Activated CD4-positive, alpha-beta T cell treated with anti-CD3 and anti-CD28 coated beads, Interleukin-2, amount 10 ng/mL, durations not matched to agents 24 days and 14 days (primary cell): ENCODE results near the gene IL2RA. TPM values are rescaled to one million over a fixed set of nuclear protein-coding genes. Genes with fewer than 3 reads are reported as not detected.
"Not testable (repeated sequence)": the region's sequence is repeated elsewhere in the genome, so short reads cannot be mapped to it uniquely, and the experiment has no call there.

Source experiments
- DNase-seq: peaks from one replicate; pipeline ENCODE4 v3.0.0; 2022
- H3K27ac Mint-ChIP-seq: one replicate; pipeline ENCODE4 v1.8.0; 2022; ENCODE audit warnings: mild to moderate bottlenecking, mixed read lengths
- H3K27me3 Mint-ChIP-seq: one replicate; pipeline ENCODE4 v1.8.0; 2022; ENCODE audit warnings: mixed read lengths
- H3K36me3 Mint-ChIP-seq: one replicate; pipeline ENCODE4 v1.8.0; 2022; ENCODE audit warnings: low read depth, mild to moderate bottlenecking, mixed read lengths
- H3K4me1 Mint-ChIP-seq: one replicate; pipeline ENCODE4 v1.8.0; 2021; ENCODE audit warnings: mixed read lengths
- H3K4me3 Mint-ChIP-seq: one replicate; pipeline ENCODE4 v1.8.0; 2022; ENCODE audit warnings: mild to moderate bottlenecking, moderate library complexity, mixed read lengths
- H3K9me3 Mint-ChIP-seq: one replicate; pipeline ENCODE4 v1.8.0; 2021; ENCODE audit warnings: mixed read lengths
- intact Hi-C: fragments of 100-400 bp; cut with micrococcal nuclease; formaldehyde crosslinking; loops from one replicate; pipeline ENCODE4 v1.15.1; 2023
- total RNA-seq: library from RNA; stranded (reverse); gene quantifications from 2 replicates; pipeline ENCODE4 v1.2.3, GENCODE V29; 2022

The IL2RA gene
- total RNA-seq, 1 donor from 2014 or later, result 989 TPM

- Mint-ChIP-seq H3K27me3 (no peaks in the 10 kb centered on the region), H3K9me3 (no peaks in the 10 kb centered on the region), H3K27ac (peak overlapping the region; percentile 72), H3K4me1 (peaks cover 85% of the 10 kb centered on the region), H3K36me3 (peaks cover 88% of the 10 kb centered on the region), H3K4me3 (peak overlapping the region; percentile 81)
- intact Hi-C loops, result loop anchor here (5.0 kb wide), 1 partner anchor 236 kb away; the partner anchor contains the start of gene GDI2
- peak; percentile 60 for DNase-seq
These were observed 13.7 kb downstream of the IL2RA start for GRCh38 chr10:6048281-6049030.

- peak overlapping the region; percentile 81 for H3K4me3 Mint-ChIP-seq
- H3K36me3 Mint-ChIP-seq, result peaks cover 90% of the 10 kb centered on the region
- peak; percentile 57 for DNase-seq
- no peaks in the 10 kb centered on the region for H3K9me3 Mint-ChIP-seq
- intact Hi-C loops, result loop anchor here (5.0 kb wide), 1 partner anchor 236 kb away; the partner anchor contains the start of gene GDI2
- H3K27ac Mint-ChIP-seq, result peak overlapping the region; percentile 72
- no peaks in the 10 kb centered on the region for H3K27me3 Mint-ChIP-seq
- peaks cover 83% of the 10 kb centered on the region for H3K4me1 Mint-ChIP-seq
These were observed 14.3 kb downstream of the IL2RA start for GRCh38 chr10:6047847-6048246.

- H3K27ac Mint-ChIP-seq, result peak overlapping the region; percentile 95
- no peaks in the 10 kb centered on the region for H3K27me3 Mint-ChIP-seq
- H3K9me3 Mint-ChIP-seq, result no peaks in the 10 kb centered on the region
- H3K4me1 Mint-ChIP-seq, result peaks cover 80% of the 10 kb centered on the region
- peaks cover 90% of the 10 kb centered on the region for H3K36me3 Mint-ChIP-seq
- H3K4me3 Mint-ChIP-seq, result peak overlapping the region; percentile 80
- intact Hi-C loops, result loop anchor here (5.0 kb wide), 1 partner anchor 235 kb away; the partner anchor contains the start of gene GDI2
- DNase-seq, result peak; percentile 61
These were observed 15.2 kb downstream of the IL2RA start for GRCh38 chr10:6046773-6047611.

- Mint-ChIP-seq H3K27ac (peak overlapping the region; percentile 95), H3K27me3 (no peaks in the 10 kb centered on the region), H3K36me3 (peaks cover 93% of the 10 kb centered on the region), H3K4me3 (peak overlapping the region; percentile 80), H3K9me3 (no peaks in the 10 kb centered on the region), H3K4me1 (peaks cover 81% of the 10 kb centered on the region)
- intact Hi-C loops, result loop anchor here (1.0 to 5.0 kb wide), 6 partner anchors 7 to 234 kb away; partner anchors contain the start of gene GDI2
- DNase-seq, result peak; percentile 69
These were observed 16.0 kb downstream of the IL2RA start for GRCh38 chr10:6045878-6046772.

GRCh38 chr10:6045314-6045848 is 16.8 kb downstream of the IL2RA start:
- Mint-ChIP-seq H3K4me1 (peaks cover 76% of the 10 kb centered on the region), H3K9me3 (no peaks in the 10 kb centered on the region), H3K36me3 (peaks cover 90% of the 10 kb centered on the region), H3K4me3 (peak overlapping the region; percentile 80), H3K27ac (peak overlapping the region; percentile 95), H3K27me3 (no peaks in the 10 kb centered on the region)
- intact Hi-C loops, result loop anchor here (1.0 to 5.0 kb wide), 6 partner anchors 8 to 233 kb away; partner anchors contain the start of gene GDI2
- peak; percentile 82 for DNase-seq

- peaks cover 73% of the 10 kb centered on the region for H3K4me1 Mint-ChIP-seq
- H3K27me3 Mint-ChIP-seq, result no peaks in the 10 kb centered on the region
- peak overlapping the region; percentile 95 for H3K27ac Mint-ChIP-seq
- H3K4me3 Mint-ChIP-seq, result peak overlapping the region; percentile 80
- DNase-seq, result peak; percentile 57
- peaks cover 90% of the 10 kb centered on the region for H3K36me3 Mint-ChIP-seq
- no peaks in the 10 kb centered on the region for H3K9me3 Mint-ChIP-seq
- intact Hi-C loops, result loop anchor here (1.0 to 5.0 kb wide), 6 partner anchors 8 to 233 kb away; partner anchors contain the start of gene GDI2
These were observed 17.3 kb downstream of the IL2RA start for GRCh38 chr10:6044751-6045313.

GRCh38 chr10:6044060-6044459 is 18.1 kb downstream of the IL2RA start:
- peak; percentile 56 for DNase-seq
- intact Hi-C loops, result loop anchor here (2.0 kb wide), 2 partner anchors 13 to 15 kb away; no protein-coding TSS in a partner anchor
- H3K36me3 Mint-ChIP-seq, result peaks cover 90% of the 10 kb centered on the region
- H3K27ac Mint-ChIP-seq, result peak overlapping the region; percentile 95
- peaks cover 73% of the 10 kb centered on the region for H3K4me1 Mint-ChIP-seq
- H3K9me3 Mint-ChIP-seq, result peaks cover 8% of the 10 kb centered on the region
- H3K4me3 Mint-ChIP-seq, result peak overlapping the region; percentile 80
- no peaks in the 10 kb centered on the region for H3K27me3 Mint-ChIP-seq

- peaks cover 91% of the 10 kb centered on the region for H3K36me3 Mint-ChIP-seq
- intact Hi-C loops, H3K9me3 Mint-ChIP-seq, H3K27me3 Mint-ChIP-seq: not testable (repeated sequence)
- DNase-seq, result peak; percentile 51
- peak overlapping the region; percentile 47 for H3K27ac Mint-ChIP-seq
- H3K4me3 Mint-ChIP-seq, result peak overlapping the region; percentile 52
- H3K4me1 Mint-ChIP-seq, result peaks cover 73% of the 10 kb centered on the region
These were observed 18.8 kb downstream of the IL2RA start for GRCh38 chr10:6043377-6043776.

GRCh38 chr10:6040205-6040604 is 22.0 kb downstream of the IL2RA start:
- intact Hi-C loops, result no loop called here
- no peak for DNase-seq
- Mint-ChIP-seq H3K27me3 (no peaks in the 10 kb centered on the region), H3K36me3 (peaks cover 95% of the 10 kb centered on the region), H3K4me1 (peaks cover 74% of the 10 kb centered on the region), H3K27ac (no peak overlapping the region), H3K4me3 (peak overlapping the region; percentile 30), H3K9me3 (peaks cover 9% of the 10 kb centered on the region)

GRCh38 chr10:6039711-6040110 is 22.5 kb downstream of the IL2RA start:
- intact Hi-C loops, result no loop called here
- H3K27ac Mint-ChIP-seq, result peak overlapping the region; percentile 54
- peaks cover 9% of the 10 kb centered on the region for H3K9me3 Mint-ChIP-seq
- DNase-seq, result peak; percentile 52
- peak overlapping the region; percentile 64 for H3K4me3 Mint-ChIP-seq
- H3K36me3 Mint-ChIP-seq, result peaks cover 93% of the 10 kb centered on the region
- H3K4me1 Mint-ChIP-seq, result peaks cover 73% of the 10 kb centered on the region
- no peaks in the 10 kb centered on the region for H3K27me3 Mint-ChIP-seq

GRCh38 chr10:6038071-6038631 is 24.0 kb downstream of the IL2RA start:
- H3K9me3 Mint-ChIP-seq, result peaks cover 9% of the 10 kb centered on the region
- no peaks in the 10 kb centered on the region for H3K27me3 Mint-ChIP-seq
- intact Hi-C loops, result no loop called here
- peaks cover 93% of the 10 kb centered on the region for H3K36me3 Mint-ChIP-seq
- DNase-seq, result peak; percentile 76
- peak overlapping the region; percentile 64 for H3K4me3 Mint-ChIP-seq
- peaks cover 70% of the 10 kb centered on the region for H3K4me1 Mint-ChIP-seq
- peak overlapping the region; percentile 46 for H3K27ac Mint-ChIP-seq

GRCh38 chr10:6037422-6037821 is 24.7 kb downstream of the IL2RA start:
- Mint-ChIP-seq H3K4me3 (peak overlapping the region; percentile 64), H3K4me1 (peaks cover 69% of the 10 kb centered on the region), H3K36me3 (peaks cover 93% of the 10 kb centered on the region), H3K27ac (peak overlapping the region; percentile 69), H3K9me3 (peaks cover 9% of the 10 kb centered on the region), H3K27me3 (no peaks in the 10 kb centered on the region)
- intact Hi-C loops, result no loop called here
- DNase-seq, result peak; percentile 57
